ENCODE measurements around the gene LGALS3BP. TPM values are rescaled to one million over a fixed set of nuclear protein-coding genes. Genes with fewer than 3 reads are reported as not detected.

Gene LGALS3BP
- total and polyA plus RNA-seq, 2 of the 13 experiments (the other 11 are each of a cell fraction or from before 2014, with no cell fraction given) = 137 to 332 TPM

DNA sequence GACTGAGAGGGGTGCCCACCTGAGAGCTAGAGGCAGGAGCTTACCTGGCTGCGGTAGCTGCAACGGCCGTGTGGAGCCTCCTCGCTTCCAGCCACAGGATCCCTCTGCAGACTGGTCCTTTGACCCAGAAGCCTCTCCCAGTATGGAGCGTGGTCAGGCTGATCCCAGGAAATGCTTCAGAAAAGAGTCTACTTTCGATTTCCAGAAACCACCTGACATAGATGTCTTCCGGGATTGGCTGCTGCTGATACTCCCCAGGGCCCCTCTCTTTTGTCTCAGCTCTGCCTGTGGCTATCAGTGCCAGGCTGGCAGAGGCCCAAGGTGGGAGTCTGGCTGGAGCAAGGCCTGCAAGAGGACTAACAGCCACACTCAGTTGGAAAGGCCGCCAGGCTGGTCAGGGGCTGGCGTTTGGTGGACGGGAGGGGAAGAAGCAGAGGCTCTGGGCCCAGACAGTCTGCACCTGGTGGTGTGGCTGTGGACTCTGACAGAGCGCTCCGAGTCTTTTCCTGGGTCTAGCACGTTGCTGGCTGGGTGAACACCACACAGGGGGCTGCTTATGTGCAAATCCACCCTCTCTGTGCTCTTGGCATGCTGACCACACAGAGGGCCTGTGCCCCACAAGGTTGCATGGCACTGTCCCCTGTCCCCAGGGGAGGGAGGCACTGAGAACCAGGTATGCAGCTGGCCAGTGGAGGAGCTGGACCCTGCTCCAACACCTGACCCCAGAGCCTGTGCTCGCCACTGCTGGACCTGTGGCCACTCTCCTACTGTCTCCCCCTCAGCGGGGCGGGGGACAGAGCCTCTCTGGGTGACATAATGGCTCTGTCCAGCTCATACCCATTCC lies at the start of gene LGALS3BP (continued):
- TF ChIP-seq, protein P1, sequence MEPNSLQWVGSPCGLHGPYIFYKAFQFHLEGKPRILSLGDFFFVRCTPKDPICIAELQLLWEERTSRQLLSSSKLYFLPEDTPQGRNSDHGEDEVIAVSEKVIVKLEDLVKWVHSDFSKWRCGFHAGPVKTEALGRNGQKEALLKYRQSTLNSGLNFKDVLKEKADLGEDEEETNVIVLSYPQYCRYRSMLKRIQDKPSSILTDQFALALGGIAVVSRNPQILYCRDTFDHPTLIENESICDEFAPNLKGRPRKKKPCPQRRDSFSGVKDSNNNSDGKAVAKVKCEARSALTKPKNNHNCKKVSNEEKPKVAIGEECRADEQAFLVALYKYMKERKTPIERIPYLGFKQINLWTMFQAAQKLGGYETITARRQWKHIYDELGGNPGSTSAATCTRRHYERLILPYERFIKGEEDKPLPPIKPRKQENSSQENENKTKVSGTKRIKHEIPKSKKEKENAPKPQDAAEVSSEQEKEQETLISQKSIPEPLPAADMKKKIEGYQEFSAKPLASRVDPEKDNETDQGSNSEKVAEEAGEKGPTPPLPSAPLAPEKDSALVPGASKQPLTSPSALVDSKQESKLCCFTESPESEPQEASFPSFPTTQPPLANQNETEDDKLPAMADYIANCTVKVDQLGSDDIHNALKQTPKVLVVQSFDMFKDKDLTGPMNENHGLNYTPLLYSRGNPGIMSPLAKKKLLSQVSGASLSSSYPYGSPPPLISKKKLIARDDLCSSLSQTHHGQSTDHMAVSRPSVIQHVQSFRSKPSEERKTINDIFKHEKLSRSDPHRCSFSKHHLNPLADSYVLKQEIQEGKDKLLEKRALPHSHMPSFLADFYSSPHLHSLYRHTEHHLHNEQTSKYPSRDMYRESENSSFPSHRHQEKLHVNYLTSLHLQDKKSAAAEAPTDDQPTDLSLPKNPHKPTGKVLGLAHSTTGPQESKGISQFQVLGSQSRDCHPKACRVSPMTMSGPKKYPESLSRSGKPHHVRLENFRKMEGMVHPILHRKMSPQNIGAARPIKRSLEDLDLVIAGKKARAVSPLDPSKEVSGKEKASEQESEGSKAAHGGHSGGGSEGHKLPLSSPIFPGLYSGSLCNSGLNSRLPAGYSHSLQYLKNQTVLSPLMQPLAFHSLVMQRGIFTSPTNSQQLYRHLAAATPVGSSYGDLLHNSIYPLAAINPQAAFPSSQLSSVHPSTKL (CRISPR knock-in tag; IDR thresholded peaks at IDR 0.05) = peak; percentile 35; the same call in 1 of the 2 replicates
- TF ChIP-seq, protein P2, sequence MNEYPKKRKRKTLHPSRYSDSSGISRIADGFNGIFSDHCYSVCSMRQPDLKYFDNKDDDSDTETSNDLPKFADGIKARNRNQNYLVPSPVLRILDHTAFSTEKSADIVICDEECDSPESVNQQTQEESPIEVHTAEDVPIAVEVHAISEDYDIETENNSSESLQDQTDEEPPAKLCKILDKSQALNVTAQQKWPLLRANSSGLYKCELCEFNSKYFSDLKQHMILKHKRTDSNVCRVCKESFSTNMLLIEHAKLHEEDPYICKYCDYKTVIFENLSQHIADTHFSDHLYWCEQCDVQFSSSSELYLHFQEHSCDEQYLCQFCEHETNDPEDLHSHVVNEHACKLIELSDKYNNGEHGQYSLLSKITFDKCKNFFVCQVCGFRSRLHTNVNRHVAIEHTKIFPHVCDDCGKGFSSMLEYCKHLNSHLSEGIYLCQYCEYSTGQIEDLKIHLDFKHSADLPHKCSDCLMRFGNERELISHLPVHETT (CRISPR knock-in tag; conservative IDR thresholded peaks at IDR 0.05) = no peak
- TF ChIP-seq, protein P3, sequence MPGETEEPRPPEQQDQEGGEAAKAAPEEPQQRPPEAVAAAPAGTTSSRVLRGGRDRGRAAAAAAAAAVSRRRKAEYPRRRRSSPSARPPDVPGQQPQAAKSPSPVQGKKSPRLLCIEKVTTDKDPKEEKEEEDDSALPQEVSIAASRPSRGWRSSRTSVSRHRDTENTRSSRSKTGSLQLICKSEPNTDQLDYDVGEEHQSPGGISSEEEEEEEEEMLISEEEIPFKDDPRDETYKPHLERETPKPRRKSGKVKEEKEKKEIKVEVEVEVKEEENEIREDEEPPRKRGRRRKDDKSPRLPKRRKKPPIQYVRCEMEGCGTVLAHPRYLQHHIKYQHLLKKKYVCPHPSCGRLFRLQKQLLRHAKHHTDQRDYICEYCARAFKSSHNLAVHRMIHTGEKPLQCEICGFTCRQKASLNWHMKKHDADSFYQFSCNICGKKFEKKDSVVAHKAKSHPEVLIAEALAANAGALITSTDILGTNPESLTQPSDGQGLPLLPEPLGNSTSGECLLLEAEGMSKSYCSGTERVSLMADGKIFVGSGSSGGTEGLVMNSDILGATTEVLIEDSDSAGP (CRISPR knock-in tag; IDR thresholded peaks at IDR 0.05; ENCODE audit: borderline replicate concordance) = peak; percentile 93
- TF ChIP-seq, protein P4, sequence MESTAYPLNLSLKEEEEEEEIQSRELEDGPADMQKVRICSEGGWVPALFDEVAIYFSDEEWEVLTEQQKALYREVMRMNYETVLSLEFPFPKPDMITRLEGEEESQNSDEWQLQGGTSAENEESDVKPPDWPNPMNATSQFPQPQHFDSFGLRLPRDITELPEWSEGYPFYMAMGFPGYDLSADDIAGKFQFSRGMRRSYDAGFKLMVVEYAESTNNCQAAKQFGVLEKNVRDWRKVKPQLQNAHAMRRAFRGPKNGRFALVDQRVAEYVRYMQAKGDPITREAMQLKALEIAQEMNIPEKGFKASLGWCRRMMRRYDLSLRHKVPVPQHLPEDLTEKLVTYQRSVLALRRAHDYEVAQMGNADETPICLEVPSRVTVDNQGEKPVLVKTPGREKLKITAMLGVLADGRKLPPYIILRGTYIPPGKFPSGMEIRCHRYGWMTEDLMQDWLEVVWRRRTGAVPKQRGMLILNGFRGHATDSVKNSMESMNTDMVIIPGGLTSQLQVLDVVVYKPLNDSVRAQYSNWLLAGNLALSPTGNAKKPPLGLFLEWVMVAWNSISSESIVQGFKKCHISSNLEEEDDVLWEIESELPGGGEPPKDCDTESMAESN (CRISPR knock-in tag; conservative IDR thresholded peaks at IDR 0.05) = peak; percentile 91
- TF ChIP-seq FOXC1 (CRISPR knock-in tag; IDR thresholded peaks at IDR 0.05; ENCODE audit: borderline replicate concordance) (peak; percentile 92), HNRNPK (IDR thresholded peaks at IDR 0.05; ENCODE audit: low read depth, low read length, poor library complexity, severe bottlenecking) (no peak), YY1 (IDR thresholded peaks at IDR 0.05; ENCODE audit: insufficient read depth, insufficient replicate concordance, low read depth, low read length) (peak; percentile 37), ARNT (IDR thresholded peaks at IDR 0.05) (no peak), LCORL (IDR thresholded peaks at IDR 0.05) (no peak), LCORL (CRISPR knock-in tag; IDR thresholded peaks at IDR 0.05) (peak; percentile 86)
- TF ChIP-seq, protein P5, sequence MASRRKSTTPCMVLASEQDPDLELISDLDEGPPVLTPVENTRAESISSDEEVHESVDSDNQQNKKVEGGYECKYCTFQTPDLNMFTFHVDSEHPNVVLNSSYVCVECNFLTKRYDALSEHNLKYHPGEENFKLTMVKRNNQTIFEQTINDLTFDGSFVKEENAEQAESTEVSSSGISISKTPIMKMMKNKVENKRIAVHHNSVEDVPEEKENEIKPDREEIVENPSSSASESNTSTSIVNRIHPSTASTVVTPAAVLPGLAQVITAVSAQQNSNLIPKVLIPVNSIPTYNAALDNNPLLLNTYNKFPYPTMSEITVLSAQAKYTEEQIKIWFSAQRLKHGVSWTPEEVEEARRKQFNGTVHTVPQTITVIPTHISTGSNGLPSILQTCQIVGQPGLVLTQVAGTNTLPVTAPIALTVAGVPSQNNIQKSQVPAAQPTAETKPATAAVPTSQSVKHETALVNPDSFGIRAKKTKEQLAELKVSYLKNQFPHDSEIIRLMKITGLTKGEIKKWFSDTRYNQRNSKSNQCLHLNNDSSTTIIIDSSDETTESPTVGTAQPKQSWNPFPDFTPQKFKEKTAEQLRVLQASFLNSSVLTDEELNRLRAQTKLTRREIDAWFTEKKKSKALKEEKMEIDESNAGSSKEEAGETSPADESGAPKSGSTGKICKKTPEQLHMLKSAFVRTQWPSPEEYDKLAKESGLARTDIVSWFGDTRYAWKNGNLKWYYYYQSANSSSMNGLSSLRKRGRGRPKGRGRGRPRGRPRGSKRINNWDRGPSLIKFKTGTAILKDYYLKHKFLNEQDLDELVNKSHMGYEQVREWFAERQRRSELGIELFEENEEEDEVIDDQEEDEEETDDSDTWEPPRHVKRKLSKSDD (CRISPR knock-in tag; IDR thresholded peaks at IDR 0.05; ENCODE audit: low read depth) = no peak
- TF ChIP-seq, protein P6, sequence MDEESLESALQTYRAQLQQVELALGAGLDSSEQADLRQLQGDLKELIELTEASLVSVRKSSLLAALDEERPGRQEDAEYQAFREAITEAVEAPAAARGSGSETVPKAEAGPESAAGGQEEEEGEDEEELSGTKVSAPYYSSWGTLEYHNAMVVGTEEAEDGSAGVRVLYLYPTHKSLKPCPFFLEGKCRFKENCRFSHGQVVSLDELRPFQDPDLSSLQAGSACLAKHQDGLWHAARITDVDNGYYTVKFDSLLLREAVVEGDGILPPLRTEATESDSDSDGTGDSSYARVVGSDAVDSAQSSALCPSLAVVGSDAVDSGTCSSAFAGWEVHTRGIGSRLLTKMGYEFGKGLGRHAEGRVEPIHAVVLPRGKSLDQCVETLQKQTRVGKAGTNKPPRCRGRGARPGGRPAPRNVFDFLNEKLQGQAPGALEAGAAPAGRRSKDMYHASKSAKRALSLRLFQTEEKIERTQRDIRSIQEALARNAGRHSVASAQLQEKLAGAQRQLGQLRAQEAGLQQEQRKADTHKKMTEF (CRISPR knock-in tag; IDR thresholded peaks at IDR 0.05) = peak; percentile 58; the same call in 1 of the 2 replicates

All from HepG2 (cell line).